Glutamatergic neuron (in vitro differentiated cells): ENCODE measurements around the gene SLC9C2. TPM values are rescaled to one million over a fixed set of nuclear protein-coding genes. Genes with fewer than 3 reads are reported as not detected.
"Not testable (repeated sequence)": the region's sequence is repeated elsewhere in the genome, so short reads cannot be mapped to it uniquely, and the experiment has no call there.

ENCODE experiments used
- DNase-seq: peaks from one replicate; pipeline ENCODE4 v3.0.0; 2022
- H3K27ac Mint-ChIP-seq: one replicate; pipeline ENCODE4 v1.8.0; 2020; ENCODE audit warnings: mild to moderate bottlenecking, mixed read lengths, inconsistent platforms; ENCODE audit not compliant: unreplicated experiment
- H3K27me3 Mint-ChIP-seq: one replicate; pipeline ENCODE4 v1.8.0; 2020; ENCODE audit warnings: mild to moderate bottlenecking, moderate library complexity, mixed read lengths, inconsistent platforms; ENCODE audit not compliant: unreplicated experiment
- H3K36me3 Mint-ChIP-seq: one replicate; pipeline ENCODE4 v1.8.0; 2020; ENCODE audit warnings: mild to moderate bottlenecking, mixed read lengths, inconsistent platforms; ENCODE audit not compliant: unreplicated experiment
- H3K4me1 Mint-ChIP-seq: one replicate; pipeline ENCODE4 v1.8.0; 2020; ENCODE audit warnings: mild to moderate bottlenecking, low read depth, mixed read lengths, inconsistent platforms; ENCODE audit not compliant: unreplicated experiment
- H3K4me3 Mint-ChIP-seq: one replicate; pipeline ENCODE4 v1.8.0; 2020; ENCODE audit warnings: mild to moderate bottlenecking, mixed read lengths, inconsistent platforms; ENCODE audit not compliant: unreplicated experiment
- H3K9me3 Mint-ChIP-seq: one replicate; pipeline ENCODE4 v1.8.0; 2020; ENCODE audit warnings: mild to moderate bottlenecking, moderate library complexity, mixed read lengths, inconsistent platforms; ENCODE audit not compliant: unreplicated experiment
- CTCF ChIP-seq: fragments of 200-600 bp; sonication (generic); IDR thresholded peaks from one replicate; pipeline ENCODE4 v1.5.0; 2021; ENCODE audit not compliant: partially characterized antibody, unreplicated experiment
- total RNA-seq: library from RNA; stranded (reverse); fragmentation: NEBNext Ultra II Directional; extraction: Animal tissue kit (Norgen Biotek cat#: 25700); gene quantifications from one replicate; pipeline ENCODE4 v1.2.1, GENCODE V29; 2021; ENCODE audit not compliant: unreplicated experiment

Gene SLC9C2
- total RNA-seq, 1 donor from 2014 or later = 0.98 TPM

DNA sequence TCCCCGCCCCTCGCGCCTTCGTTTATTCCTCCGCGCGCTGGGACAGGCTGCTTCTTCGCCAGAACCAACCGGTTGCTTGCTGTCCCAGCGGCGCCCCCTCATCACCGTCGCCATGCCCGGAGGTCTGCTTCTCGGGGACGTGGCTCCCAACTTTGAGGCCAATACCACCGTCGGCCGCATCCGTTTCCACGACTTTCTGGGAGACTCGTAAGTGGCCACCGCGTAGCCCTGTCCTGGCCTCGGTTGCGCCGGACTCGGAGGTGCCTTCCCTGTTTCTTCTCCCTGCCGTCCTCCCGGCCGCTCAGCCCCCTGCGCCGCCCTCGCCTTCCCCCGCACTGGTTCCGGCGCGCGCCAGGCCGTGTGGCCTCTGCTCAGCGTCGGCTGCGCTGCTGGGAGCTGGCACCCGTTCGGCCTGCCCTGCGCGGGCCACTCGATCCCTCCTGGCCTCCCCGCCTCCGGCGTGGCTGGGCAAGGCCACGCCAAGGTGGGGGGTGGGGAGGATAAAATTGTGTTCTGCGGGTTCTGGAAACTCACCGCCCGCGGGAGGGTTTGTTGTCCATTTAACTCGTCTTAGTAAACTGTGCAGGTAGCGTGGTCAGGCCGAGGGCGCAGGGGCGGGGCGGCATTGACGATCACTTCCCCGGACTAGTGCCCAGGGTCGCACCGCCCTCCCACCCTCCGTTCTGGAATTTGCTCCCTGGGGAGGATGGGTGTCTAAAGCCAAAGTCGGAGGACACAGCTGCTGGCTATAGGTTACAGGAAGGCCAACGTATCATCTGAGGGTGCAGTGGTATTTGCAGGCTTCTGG lies 125.4 kb downstream of the SLC9C2 start, which contains the start of gene PRDX6:
PRDX6 (plus strand) TSS at position 50 of the 808 bp plus-strand sequence; CDS start at position 113, 63 bp downstream.
- peak; percentile 52 for DNase-seq
- H3K27ac Mint-ChIP-seq = peak within 1 kb of the TSS; percentile 72
- H3K4me3 Mint-ChIP-seq = peak within 1 kb of the TSS; percentile 88
- peaks cover 2% of the 10 kb centered on the region for H3K27me3 Mint-ChIP-seq
- TF ChIP-seq CTCF = no peak
- peaks cover 4% of the 10 kb centered on the region for H3K9me3 Mint-ChIP-seq
- peaks cover 5% of the 10 kb centered on the region for H3K4me1 Mint-ChIP-seq
- no peaks in the 10 kb centered on the region for H3K36me3 Mint-ChIP-seq

- Mint-ChIP-seq H3K9me3 (peaks cover 5% of the 10 kb centered on the region), H3K4me1 (peaks cover 5% of the 10 kb centered on the region), H3K36me3 (peaks cover 5% of the 10 kb centered on the region), H3K27me3 (peaks cover 2% of the 10 kb centered on the region), H3K4me3 (peak overlapping the region; percentile 88), H3K27ac (peak overlapping the region; percentile 72)
- no peak for TF ChIP-seq CTCF
- peak; percentile 90 for DNase-seq
These were observed 126.1 kb downstream of the SLC9C2 start for GRCh38 chr1:173476665-173477285.

- peak overlapping the region; percentile 88 for H3K4me3 Mint-ChIP-seq
- H3K27me3 Mint-ChIP-seq = peaks cover 2% of the 10 kb centered on the region
- DNase-seq = no peak
- H3K27ac Mint-ChIP-seq = peak overlapping the region; percentile 72
- no peak for TF ChIP-seq CTCF
- peaks cover 7% of the 10 kb centered on the region for H3K36me3 Mint-ChIP-seq
- H3K9me3 Mint-ChIP-seq = peaks cover 4% of the 10 kb centered on the region
- H3K4me1 Mint-ChIP-seq = peaks cover 5% of the 10 kb centered on the region
These were observed 126.6 kb downstream of the SLC9C2 start for GRCh38 chr1:173476197-173476664.

- peaks cover 5% of the 10 kb centered on the region for H3K4me1 Mint-ChIP-seq
- DNase-seq = no peak
- peak overlapping the region; percentile 88 for H3K4me3 Mint-ChIP-seq
- peaks cover 4% of the 10 kb centered on the region for H3K9me3 Mint-ChIP-seq
- H3K27me3 Mint-ChIP-seq = peaks cover 2% of the 10 kb centered on the region
- H3K36me3 Mint-ChIP-seq = peaks cover 7% of the 10 kb centered on the region
- no peak for TF ChIP-seq CTCF
- H3K27ac Mint-ChIP-seq = no peak overlapping the region
These were observed 127.2 kb downstream of the SLC9C2 start for GRCh38 chr1:173475564-173476196.

GRCh38 chr1:173474780-173475421 lies 128.0 kb downstream of the SLC9C2 start:
- not testable (repeated sequence) for H3K4me1 Mint-ChIP-seq, H3K9me3 Mint-ChIP-seq, DNase-seq, H3K27me3 Mint-ChIP-seq, H3K27ac Mint-ChIP-seq
- H3K36me3 Mint-ChIP-seq = peaks cover 12% of the 10 kb centered on the region
- H3K4me3 Mint-ChIP-seq = peak overlapping the region; percentile 46
